ENCODE data around the gene ORAI3.

The ORAI3 gene

DNA sequence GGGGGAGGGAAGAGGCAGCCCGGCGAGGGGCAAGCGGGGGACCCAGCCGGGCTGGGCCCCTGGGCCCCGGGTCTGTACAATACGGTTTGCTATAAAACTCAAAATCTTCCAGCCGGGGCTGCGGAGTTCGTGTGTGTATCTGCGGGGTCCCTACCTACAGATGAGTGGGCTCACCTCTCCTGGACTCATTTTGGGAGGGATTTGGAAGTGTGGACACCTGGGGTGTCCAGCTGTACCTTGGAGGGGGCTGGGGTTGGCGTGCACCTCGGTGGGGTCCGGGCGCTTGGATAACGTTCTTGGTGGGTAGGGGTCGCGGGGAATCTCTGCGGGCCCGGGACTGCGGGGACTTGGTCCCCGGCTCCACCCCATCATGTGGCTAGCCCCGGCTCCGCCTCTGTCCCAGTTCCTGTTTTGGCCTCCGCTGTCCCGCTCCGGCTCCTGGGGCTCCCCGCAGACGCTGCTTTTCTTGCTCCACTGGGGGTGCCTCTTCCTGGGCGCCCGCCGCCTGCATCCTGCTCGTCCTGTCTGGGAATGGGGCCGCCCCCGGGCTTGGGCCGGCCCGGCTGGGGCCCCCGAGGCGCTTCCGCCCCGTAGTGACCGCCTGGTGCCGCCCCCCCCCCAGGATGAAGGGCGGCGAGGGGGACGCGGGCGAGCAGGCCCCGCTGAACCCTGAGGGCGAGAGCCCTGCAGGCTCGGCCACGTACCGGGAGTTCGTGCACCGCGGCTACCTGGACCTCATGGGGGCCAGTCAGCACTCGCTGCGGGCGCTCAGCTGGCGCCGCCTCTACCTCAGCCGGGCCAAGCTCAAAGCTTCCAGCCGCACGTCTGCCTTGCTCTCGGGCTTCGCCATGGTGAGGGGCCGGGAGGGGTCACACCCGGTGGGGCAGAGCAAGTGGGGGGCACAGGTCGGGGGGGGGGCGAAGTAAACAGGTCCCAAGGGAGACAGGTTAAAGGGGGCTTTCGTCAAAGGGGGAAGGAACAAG lies at the start of gene ORAI3:
ORAI3 (plus strand) TSS at position 402 of the 983 bp plus-strand sequence; CDS start at position 624, 222 bp downstream.
- Histone ChIP-seq H3K27me3 (replicated peaks; ENCODE audit: control insufficient read depth, insufficient read depth, low read length) (no peaks in the 10 kb centered on the region), H3K36me3 (ENCODE audit: control insufficient read depth, insufficient read depth, low read length) (peaks cover 2% of the 10 kb centered on the region), H3K4me3 (replicated peaks; ENCODE audit: low read depth, low read length) (peak within 1 kb of the TSS; percentile 90)
- TF ChIP-seq, protein P1, sequence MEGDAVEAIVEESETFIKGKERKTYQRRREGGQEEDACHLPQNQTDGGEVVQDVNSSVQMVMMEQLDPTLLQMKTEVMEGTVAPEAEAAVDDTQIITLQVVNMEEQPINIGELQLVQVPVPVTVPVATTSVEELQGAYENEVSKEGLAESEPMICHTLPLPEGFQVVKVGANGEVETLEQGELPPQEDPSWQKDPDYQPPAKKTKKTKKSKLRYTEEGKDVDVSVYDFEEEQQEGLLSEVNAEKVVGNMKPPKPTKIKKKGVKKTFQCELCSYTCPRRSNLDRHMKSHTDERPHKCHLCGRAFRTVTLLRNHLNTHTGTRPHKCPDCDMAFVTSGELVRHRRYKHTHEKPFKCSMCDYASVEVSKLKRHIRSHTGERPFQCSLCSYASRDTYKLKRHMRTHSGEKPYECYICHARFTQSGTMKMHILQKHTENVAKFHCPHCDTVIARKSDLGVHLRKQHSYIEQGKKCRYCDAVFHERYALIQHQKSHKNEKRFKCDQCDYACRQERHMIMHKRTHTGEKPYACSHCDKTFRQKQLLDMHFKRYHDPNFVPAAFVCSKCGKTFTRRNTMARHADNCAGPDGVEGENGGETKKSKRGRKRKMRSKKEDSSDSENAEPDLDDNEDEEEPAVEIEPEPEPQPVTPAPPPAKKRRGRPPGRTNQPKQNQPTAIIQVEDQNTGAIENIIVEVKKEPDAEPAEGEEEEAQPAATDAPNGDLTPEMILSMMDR (IDR thresholded peaks at IDR 0.05; ENCODE audit: insufficient read depth, low read length, poor library complexity, severe bottlenecking) = no peak
- DNase-seq (ENCODE audit: extremely low read depth, insufficient read length) = peak; percentile 77

DNA sequence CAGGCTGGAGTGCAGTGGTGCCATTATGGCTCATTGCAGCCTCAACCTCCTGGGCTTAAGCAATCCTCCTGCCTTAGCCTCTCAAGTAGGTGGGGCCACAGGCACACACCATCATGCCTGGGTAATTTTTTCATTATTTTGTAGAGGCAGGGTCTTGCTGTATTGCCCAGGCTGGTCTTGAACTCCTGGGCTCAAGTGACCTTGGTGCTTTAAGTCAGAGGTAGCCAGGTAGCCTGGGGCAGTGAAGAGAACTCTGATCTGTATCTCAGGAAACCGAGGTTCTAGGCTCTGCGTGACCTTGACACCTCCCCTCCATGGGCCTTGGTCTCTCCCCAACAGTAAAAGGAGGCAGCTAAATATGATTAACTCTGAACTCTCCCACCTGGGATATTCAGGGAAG lies 49.1 kb upstream of the ORAI3 start:
- TF ChIP-seq, protein P1 (IDR thresholded peaks at IDR 0.05; ENCODE audit: insufficient read depth, low read length, poor library complexity, severe bottlenecking) = no peak
- H3K36me3 ChIP-seq (ENCODE audit: control insufficient read depth, insufficient read depth, low read length) = no peaks in the 10 kb centered on the region
- H3K27me3 ChIP-seq (replicated peaks; ENCODE audit: control insufficient read depth, insufficient read depth, low read length) = no peaks in the 10 kb centered on the region
- no peak for DNase-seq (ENCODE audit: extremely low read depth, insufficient read length)
- H3K4me3 ChIP-seq (replicated peaks; ENCODE audit: low read depth, low read length) = no peak overlapping the region

DNA sequence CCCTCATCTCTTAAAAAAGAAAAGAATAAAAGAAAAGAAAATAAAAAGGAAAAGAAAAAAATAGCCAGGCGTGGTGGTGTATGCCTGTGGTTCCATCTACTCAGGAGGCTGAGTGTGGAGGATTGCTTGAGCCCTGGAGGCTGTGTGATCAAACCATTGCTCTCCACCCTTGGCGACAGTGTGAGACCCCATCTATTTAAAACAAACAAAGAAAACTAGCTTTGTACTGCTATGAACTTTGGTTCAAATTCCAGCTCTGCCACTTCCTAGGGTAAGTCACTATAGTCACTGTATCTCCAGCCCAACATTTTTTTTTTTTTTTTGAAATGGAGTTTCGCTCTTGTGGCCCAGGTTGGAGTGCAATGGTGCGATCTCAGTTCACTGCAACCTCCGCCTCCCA lies 48.3 kb upstream of the ORAI3 start:
- no peaks in the 10 kb centered on the region for H3K36me3 ChIP-seq (ENCODE audit: control insufficient read depth, insufficient read depth, low read length)
- H3K4me3 ChIP-seq (replicated peaks; ENCODE audit: low read depth, low read length) = no peak overlapping the region
- TF ChIP-seq, protein P1 (IDR thresholded peaks at IDR 0.05; ENCODE audit: insufficient read depth, low read length, poor library complexity, severe bottlenecking) = no peak
- H3K27me3 ChIP-seq (replicated peaks; ENCODE audit: control insufficient read depth, insufficient read depth, low read length) = no peaks in the 10 kb centered on the region
- DNase-seq (ENCODE audit: extremely low read depth, insufficient read length) = no peak

DNA sequence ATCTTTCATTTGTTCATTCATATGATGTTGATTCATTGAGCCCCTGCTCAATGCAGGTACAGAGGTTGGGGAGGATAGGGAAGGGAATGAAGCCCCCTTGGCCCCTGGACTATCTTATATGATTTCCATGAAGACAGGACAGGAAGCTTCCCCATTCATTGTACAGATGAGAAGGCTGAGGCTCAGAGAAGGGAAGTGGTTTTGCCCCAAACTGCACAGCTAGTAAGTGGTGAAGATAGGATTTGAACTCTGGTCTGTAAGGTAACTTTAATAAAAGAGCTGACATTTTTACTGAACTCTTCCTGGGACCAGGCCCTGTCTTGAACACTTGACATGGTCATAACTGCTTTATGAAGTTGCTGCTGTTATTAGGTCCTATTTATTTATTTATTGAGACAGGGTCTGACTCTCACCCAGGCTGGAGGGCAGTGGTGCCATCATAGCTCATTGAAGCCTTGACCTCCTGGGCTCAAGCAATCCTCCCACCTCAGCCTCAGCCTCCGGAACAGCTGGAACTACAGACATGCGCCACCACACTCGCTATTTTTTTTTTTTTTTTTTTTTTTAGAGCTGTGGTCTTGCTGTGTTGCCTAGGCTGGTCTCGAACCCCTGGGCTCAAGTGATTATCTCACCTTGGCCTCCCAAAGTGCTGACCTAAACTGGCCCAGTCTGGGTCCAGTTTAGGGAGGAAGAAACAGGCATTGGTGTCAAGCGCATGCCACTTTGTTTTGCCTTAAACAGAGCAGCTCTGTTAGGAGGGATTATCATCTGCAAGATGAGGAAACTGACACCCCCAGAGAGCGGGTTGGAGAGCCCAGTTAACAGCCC lies 47.5 kb upstream of the ORAI3 start:
- TF ChIP-seq, protein P1 (IDR thresholded peaks at IDR 0.05; ENCODE audit: insufficient read depth, low read length, poor library complexity, severe bottlenecking) = no peak
- H3K36me3 ChIP-seq (ENCODE audit: control insufficient read depth, insufficient read depth, low read length) = no peaks in the 10 kb centered on the region
- peak overlapping the region; percentile 60 for H3K4me3 ChIP-seq (replicated peaks; ENCODE audit: low read depth, low read length)
- H3K27me3 ChIP-seq (replicated peaks; ENCODE audit: control insufficient read depth, insufficient read depth, low read length) = no peaks in the 10 kb centered on the region
- no peak for DNase-seq (ENCODE audit: extremely low read depth, insufficient read length)

DNA sequence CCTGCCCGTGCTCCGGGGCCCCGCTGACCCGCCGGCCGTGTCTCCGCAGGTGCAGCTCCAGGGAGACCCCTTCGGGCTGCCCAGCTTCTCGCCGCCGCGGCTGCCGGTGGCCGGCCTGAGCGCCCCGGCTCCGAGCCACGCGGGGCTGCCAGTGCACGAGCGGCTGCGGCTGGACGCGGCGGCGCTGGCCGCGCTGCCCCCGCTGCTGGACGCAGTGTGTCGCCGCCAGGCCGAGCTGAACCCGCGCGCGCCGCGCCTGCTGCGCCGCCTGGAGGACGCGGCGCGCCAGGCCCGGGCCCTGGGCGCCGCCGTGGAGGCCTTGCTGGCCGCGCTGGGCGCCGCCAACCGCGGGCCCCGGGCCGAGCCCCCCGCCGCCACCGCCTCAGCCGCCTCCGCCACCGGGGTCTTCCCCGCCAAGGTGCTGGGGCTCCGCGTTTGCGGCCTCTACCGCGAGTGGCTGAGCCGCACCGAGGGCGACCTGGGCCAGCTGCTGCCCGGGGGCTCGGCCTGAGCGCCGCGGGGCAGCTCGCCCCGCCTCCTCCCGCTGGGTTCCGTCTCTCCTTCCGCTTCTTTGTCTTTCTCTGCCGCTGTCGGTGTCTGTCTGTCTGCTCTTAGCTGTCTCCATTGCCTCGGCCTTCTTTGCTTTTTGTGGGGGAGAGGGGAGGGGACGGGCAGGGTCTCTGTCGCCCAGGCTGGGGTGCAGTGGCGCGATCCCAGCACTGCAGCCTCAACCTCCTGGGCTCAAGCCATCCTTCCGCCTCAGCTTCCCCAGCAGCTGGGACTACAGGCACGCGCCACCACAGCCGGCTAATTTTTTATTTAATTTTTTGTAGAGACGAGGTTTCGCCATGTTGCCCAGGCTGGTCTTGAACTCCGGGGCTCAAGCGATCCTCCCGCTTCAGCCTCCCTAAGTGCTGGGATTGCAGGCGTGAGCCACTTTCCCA lies 46.6 kb upstream of the ORAI3 start:
- Histone ChIP-seq H3K27me3 (replicated peaks; ENCODE audit: control insufficient read depth, insufficient read depth, low read length) (no peaks in the 10 kb centered on the region), H3K4me3 (replicated peaks; ENCODE audit: low read depth, low read length) (peak overlapping the region; percentile 60), H3K36me3 (ENCODE audit: control insufficient read depth, insufficient read depth, low read length) (no peaks in the 10 kb centered on the region)
- TF ChIP-seq, protein P1 (IDR thresholded peaks at IDR 0.05; ENCODE audit: insufficient read depth, low read length, poor library complexity, severe bottlenecking) = no peak
- DNase-seq (ENCODE audit: extremely low read depth, insufficient read length) = peak; percentile 78

All from GM06990 (cell line).